ENCODE results near the gene PGAP1. TPM values are rescaled to one million over a fixed set of nuclear protein-coding genes. Genes with fewer than 3 reads are reported as not detected.

The PGAP1 gene
- total and polyA plus RNA-seq, 10 of the 15 experiments (the other 5 are each of a cell fraction or from before 2014, with no cell fraction given) = 0.75 to 4.7 (median 3.0) TPM

DNA sequence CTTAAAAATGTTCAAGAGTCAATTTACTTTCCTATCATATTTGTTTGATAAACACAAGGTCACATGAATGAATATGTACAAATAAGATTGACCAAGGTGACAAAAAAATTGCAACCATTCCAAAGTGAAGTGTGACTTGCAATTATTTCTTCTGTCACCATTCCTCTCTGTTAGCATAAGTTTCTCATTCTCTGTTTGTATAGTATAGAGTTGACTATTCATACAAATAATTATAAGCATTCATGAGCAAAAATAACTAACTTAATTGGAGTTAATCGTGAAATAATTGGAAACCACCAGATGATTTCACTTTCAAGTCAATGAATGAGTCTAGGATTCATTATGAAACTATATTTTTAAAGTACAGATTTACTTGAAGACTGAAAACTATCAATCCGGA is 42.1 kb downstream of the PGAP1 start (continued):
- TF ChIP-seq, protein P1, sequence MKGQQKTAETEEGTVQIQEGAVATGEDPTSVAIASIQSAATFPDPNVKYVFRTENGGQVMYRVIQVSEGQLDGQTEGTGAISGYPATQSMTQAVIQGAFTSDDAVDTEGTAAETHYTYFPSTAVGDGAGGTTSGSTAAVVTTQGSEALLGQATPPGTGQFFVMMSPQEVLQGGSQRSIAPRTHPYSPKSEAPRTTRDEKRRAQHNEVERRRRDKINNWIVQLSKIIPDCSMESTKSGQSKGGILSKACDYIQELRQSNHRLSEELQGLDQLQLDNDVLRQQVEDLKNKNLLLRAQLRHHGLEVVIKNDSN (IDR thresholded peaks at IDR 0.05; ENCODE audit: borderline replicate concordance, extremely low read length, insufficient read depth, low read depth, low read length) = no peak
- TF ChIP-seq IKZF1 (conservative IDR thresholded peaks at IDR 0.05) (no peak), TCF3 (IDR thresholded peaks at IDR 0.05; ENCODE audit: borderline replicate concordance, insufficient read depth, low read depth, low read length) (no peak), BRCA1 (IDR thresholded peaks at IDR 0.05; ENCODE audit: low read depth, low read length) (no peak), SIN3A (IDR thresholded peaks at IDR 0.05; ENCODE audit: low read depth, low read length) (no peak), ZBTB11 (CRISPR knock-in tag; IDR thresholded peaks at IDR 0.05) (no peak), GABPA (IDR thresholded peaks at IDR 0.05; ENCODE audit: low read depth) (no peak), ZNF207 (IDR thresholded peaks at IDR 0.05; ENCODE audit: borderline replicate concordance) (no peak), JUNB (IDR thresholded peaks at IDR 0.05) (0 out of 2 replicates have a peak, but pooled peaks have one; percentile 27), PBX3 (IDR thresholded peaks at IDR 0.05; ENCODE audit: insufficient replicate concordance, low read depth, low read length) (no peak), BCLAF1 (IDR thresholded peaks at IDR 0.05) (no peak), SPI1 (IDR thresholded peaks at IDR 0.05; ENCODE audit: borderline replicate concordance, insufficient read depth, low read depth, low read length) (no peak)
- TF ChIP-seq, protein P2, sequence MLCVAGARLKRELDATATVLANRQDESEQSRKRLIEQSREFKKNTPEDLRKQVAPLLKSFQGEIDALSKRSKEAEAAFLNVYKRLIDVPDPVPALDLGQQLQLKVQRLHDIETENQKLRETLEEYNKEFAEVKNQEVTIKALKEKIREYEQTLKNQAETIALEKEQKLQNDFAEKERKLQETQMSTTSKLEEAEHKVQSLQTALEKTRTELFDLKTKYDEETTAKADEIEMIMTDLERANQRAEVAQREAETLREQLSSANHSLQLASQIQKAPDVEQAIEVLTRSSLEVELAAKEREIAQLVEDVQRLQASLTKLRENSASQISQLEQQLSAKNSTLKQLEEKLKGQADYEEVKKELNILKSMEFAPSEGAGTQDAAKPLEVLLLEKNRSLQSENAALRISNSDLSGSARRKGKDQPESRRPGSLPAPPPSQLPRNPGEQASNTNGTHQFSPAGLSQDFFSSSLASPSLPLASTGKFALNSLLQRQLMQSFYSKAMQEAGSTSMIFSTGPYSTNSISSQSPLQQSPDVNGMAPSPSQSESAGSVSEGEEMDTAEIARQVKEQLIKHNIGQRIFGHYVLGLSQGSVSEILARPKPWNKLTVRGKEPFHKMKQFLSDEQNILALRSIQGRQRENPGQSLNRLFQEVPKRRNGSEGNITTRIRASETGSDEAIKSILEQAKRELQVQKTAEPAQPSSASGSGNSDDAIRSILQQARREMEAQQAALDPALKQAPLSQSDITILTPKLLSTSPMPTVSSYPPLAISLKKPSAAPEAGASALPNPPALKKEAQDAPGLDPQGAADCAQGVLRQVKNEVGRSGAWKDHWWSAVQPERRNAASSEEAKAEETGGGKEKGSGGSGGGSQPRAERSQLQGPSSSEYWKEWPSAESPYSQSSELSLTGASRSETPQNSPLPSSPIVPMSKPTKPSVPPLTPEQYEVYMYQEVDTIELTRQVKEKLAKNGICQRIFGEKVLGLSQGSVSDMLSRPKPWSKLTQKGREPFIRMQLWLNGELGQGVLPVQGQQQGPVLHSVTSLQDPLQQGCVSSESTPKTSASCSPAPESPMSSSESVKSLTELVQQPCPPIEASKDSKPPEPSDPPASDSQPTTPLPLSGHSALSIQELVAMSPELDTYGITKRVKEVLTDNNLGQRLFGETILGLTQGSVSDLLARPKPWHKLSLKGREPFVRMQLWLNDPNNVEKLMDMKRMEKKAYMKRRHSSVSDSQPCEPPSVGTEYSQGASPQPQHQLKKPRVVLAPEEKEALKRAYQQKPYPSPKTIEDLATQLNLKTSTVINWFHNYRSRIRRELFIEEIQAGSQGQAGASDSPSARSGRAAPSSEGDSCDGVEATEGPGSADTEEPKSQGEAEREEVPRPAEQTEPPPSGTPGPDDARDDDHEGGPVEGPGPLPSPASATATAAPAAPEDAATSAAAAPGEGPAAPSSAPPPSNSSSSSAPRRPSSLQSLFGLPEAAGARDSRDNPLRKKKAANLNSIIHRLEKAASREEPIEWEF (IDR thresholded peaks at IDR 0.05; ENCODE audit: insufficient replicate concordance, low read depth, low read length) = no peak

Measured in GM12878 (cell line).